ENCODE results near the gene PHKB.
"Not testable (repeated sequence)": the region's sequence is repeated elsewhere in the genome, so short reads cannot be mapped to it uniquely, and the experiment has no call there.

The PHKB gene

GRCh38 chr16:47511882-47512281, 50.8 kb downstream of the PHKB start:
- peak; percentile 20 for DNase-seq

GRCh38 chr16:47519037-47519436, 57.9 kb downstream of the PHKB start:
- DNase-seq, result peak; percentile 15

- no peak for DNase-seq
Observed at GRCh38 chr16:47519546-47519945, 58.4 kb downstream of the PHKB start.

GRCh38 chr16:47519996-47520679, 59.0 kb downstream of the PHKB start:
- DNase-seq, result no peak

- DNase-seq, result no peak
Observed at GRCh38 chr16:47523342-47524006, 62.3 kb downstream of the PHKB start.

GRCh38 chr16:47524007-47524405, 62.9 kb downstream of the PHKB start:
- DNase-seq, result no peak

GRCh38 chr16:47528431-47528830, 67.3 kb downstream of the PHKB start:
- peak; percentile 9 for DNase-seq

GRCh38 chr16:47533744-47534292, 72.7 kb downstream of the PHKB start:
- no peak for DNase-seq

- DNase-seq, result no peak
Observed at GRCh38 chr16:47538472-47538871, 77.3 kb downstream of the PHKB start.

- DNase-seq, result not testable (repeated sequence)
Observed at GRCh38 chr16:47539707-47540670, 78.9 kb downstream of the PHKB start.

- DNase-seq, result not testable (repeated sequence)
Observed at GRCh38 chr16:47541135-47541534, 80.0 kb downstream of the PHKB start.

GRCh38 chr16:47544255-47544654, 83.1 kb downstream of the PHKB start:
- not testable (repeated sequence) for DNase-seq

- DNase-seq, result not testable (repeated sequence)
Observed at GRCh38 chr16:47551185-47551584, 90.1 kb downstream of the PHKB start.

GRCh38 chr16:47551767-47552166, 90.6 kb downstream of the PHKB start:
- not testable (repeated sequence) for DNase-seq

GRCh38 chr16:47553853-47554564, 92.9 kb downstream of the PHKB start:
- DNase-seq, result no peak

GRCh38 chr16:47554587-47554986, 93.5 kb downstream of the PHKB start:
- DNase-seq, result not testable (repeated sequence)

- DNase-seq, result no peak
Observed at GRCh38 chr16:47561286-47561685, 100.2 kb downstream of the PHKB start.

GRCh38 chr16:47562366-47562765, 101.2 kb downstream of the PHKB start:
- DNase-seq, result no peak

GRCh38 chr16:47565454-47565853, 104.3 kb downstream of the PHKB start:
- peak; percentile 66 for DNase-seq

- DNase-seq, result no peak
Observed at GRCh38 chr16:47567321-47567720, 106.2 kb downstream of the PHKB start.

- no peak for DNase-seq
Observed at GRCh38 chr16:47568351-47568750, 107.2 kb downstream of the PHKB start.

GRCh38 chr16:47571049-47571448, 109.9 kb downstream of the PHKB start:
- DNase-seq, result no peak
